Stomach smooth muscle (tissue), 2 donors: ENCODE data around the gene CYP51A1.
"Not testable (repeated sequence)": the region's sequence is repeated elsewhere in the genome, so short reads cannot be mapped to it uniquely, and the experiment has no call there.

Source experiments
- H3K27ac ChIP-seq: one replicate; pipeline ENCODE4 v1.7.0; 2013; ENCODE audit warnings: mild to moderate bottlenecking, low read length, inconsistent platforms
- H3K27me3 ChIP-seq, 2 donors: one replicate each; pipeline ENCODE4 v1.7.0; 2013; ENCODE audit warnings: low read length in 2 of 2; ENCODE audit not compliant: insufficient read depth in 2 of 2, control insufficient read depth in 1 of 2
- H3K36me3 ChIP-seq, 2 donors: one replicate each; pipeline ENCODE4 v1.7.0; 2013; ENCODE audit warnings: low read length in 2 of 2; ENCODE audit not compliant: control insufficient read depth in 2 of 2, insufficient read depth in 2 of 2
- H3K4me1 ChIP-seq: one replicate; pipeline ENCODE4 v1.7.0; 2013; ENCODE audit warnings: low read length; ENCODE audit not compliant: control insufficient read depth, insufficient read depth
- H3K4me3 ChIP-seq, 2 donors: one replicate each; pipeline ENCODE4 v1.7.0; 2013; ENCODE audit warnings: low read length in 2 of 2
- H3K9ac ChIP-seq, 2 donors: one replicate each; pipeline ENCODE4 v1.7.0; 2013; ENCODE audit warnings: low read length in 2 of 2, mild to moderate bottlenecking in 1 of 2
- H3K9me3 ChIP-seq, 2 donors: one replicate each; pipeline ENCODE4 v1.7.0; 2013; ENCODE audit warnings: low read length in 2 of 2; ENCODE audit not compliant: control insufficient read depth in 2 of 2
- donor health status: healthy.
- donor health status: Pancreatic carcinoma.

The CYP51A1 gene

DNA sequence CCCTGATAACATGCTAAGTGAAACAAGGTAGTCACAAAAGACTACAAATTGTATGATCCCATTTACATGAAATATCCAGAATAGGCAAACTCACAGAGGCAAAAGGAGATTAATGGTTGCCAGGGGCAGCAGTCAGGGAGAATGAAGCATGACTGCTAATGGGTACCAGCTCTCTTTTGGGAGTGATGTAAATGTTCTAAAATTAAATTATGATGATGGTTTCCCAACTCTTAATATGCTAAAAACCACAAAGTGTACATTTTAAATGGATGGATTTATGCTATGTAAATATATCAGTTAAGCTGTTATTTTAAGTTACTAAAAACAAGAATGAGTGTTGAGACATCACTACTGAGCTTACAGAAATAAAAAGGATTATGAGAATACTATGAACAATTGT, 12.6 kb downstream of the CYP51A1 start:
- no peak overlapping the region for H3K9ac ChIP-seq
- H3K27me3 ChIP-seq: no peaks in the 10 kb centered on the region
- no peak overlapping the region for H3K27ac ChIP-seq
- H3K4me3 ChIP-seq: no peak overlapping the region
- no peaks in the 10 kb centered on the region for H3K4me1 ChIP-seq
- H3K36me3 ChIP-seq: peaks cover 22 to 28% of the 10 kb centered on the region in 2 donors
- H3K9me3 ChIP-seq: no peaks in the 10 kb centered on the region

DNA sequence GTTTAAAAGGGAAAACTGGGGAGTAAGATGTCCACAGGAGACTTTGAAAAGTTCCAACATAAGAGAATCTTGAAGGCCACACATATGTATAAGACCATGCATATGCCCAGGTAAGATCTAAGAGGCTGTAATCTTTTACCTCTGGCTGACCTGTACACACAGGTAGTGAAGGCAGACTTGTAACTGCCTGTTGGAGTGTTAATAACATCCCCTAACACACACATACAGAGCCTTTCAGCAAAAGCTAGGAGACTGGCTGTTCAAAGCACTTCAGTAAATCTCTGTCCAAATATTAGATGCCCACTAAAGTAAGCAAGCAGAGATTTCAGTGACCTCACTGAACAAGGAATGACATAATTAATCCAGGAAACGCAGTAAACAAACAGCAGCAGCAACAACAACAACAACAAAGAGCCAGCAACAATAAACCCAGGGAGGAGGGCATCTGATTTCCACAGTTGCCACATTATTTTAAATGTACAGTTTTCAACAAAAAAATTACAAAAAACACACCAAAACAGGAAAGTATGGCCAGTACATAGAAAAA, 15.0 kb downstream of the CYP51A1 start:
- H3K36me3 ChIP-seq: peaks cover 19 to 36% of the 10 kb centered on the region in 2 donors
- no peaks in the 10 kb centered on the region for H3K4me1 ChIP-seq
- H3K9me3 ChIP-seq: no peaks in the 10 kb centered on the region
- no peak overlapping the region for H3K9ac ChIP-seq
- no peak overlapping the region for H3K4me3 ChIP-seq
- H3K27me3 ChIP-seq: no peaks in the 10 kb centered on the region
- H3K27ac ChIP-seq: no peak overlapping the region

DNA sequence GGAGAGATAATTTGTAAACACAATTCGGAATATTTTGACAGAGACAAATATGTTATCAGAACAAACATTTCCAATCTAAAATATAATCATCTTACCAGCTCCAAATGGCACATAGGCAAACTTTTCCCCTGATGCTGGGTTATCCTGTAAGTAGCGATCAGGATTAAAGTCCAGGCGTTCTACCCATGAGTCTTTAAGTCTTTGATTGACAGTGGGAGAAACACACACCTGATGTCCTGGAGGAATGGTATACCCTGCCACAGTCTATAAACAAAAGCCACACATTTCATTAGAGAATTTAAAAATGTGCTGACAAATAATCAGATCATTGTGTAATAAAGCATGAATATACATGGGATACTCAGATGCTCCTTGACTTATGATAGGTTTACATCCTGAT, 17.3 kb downstream of the CYP51A1 start:
- Histone ChIP-seq H3K4me3 (no peak overlapping the region), H3K27me3 (no peaks in the 10 kb centered on the region), H3K4me1 (no peaks in the 10 kb centered on the region), H3K9ac (no peak overlapping the region), H3K9me3 (no peaks in the 10 kb centered on the region), H3K36me3 (peaks cover 13 to 18% of the 10 kb centered on the region in 2 donors), H3K27ac (no peak overlapping the region)

DNA sequence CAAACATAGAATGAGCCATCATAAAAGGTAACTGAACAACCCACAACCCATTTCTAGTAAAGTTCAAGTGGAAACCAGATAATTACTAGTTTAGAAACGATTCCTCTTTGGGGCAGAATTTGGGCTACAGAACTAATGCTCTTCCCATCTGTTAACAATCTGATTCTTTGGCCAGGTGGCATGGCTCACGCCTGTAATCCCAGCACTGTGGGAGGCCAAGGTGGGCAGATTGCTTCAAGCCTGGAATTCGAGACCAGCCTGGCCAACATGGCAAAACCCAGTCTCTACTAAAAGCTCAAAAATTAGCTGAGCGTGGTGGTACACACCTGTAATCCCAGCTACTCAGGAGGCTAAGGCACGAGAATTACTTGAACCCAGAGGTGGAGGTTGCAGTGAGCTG, 18.5 kb downstream of the CYP51A1 start:
- H3K36me3 ChIP-seq: peaks cover 5 to 14% of the 10 kb centered on the region in 2 donors
- H3K4me3 ChIP-seq: no peak overlapping the region
- H3K27ac ChIP-seq: no peak overlapping the region
- no peaks in the 10 kb centered on the region for H3K4me1 ChIP-seq
- no peaks in the 10 kb centered on the region for H3K27me3 ChIP-seq
- H3K9ac ChIP-seq: no peak overlapping the region
- no peaks in the 10 kb centered on the region for H3K9me3 ChIP-seq

DNA sequence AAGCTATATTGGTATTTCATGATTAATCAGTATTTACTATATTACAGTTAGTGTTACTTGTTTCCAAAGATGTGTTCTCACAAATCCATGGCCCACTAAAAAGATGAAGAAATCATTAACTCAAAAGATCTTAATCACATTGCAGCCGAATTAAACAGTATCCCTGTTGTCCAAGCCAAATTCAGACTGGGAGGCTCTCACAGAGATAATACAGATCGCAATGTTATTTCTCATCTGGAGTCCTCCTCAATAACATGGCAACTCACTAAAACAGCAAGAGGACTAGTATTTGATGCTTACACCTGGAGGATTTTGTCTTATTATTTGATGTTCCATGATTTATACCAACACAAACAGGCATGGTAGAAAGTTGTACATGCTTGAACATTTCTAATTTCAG, 23.4 kb downstream of the CYP51A1 start:
- H3K36me3 ChIP-seq: peaks cover 11 to 23% of the 10 kb centered on the region in 2 donors
- no peak overlapping the region for H3K9ac ChIP-seq
- H3K9me3 ChIP-seq: no peaks in the 10 kb centered on the region
- no peak overlapping the region for H3K4me3 ChIP-seq
- H3K4me1 ChIP-seq: no peaks in the 10 kb centered on the region
- H3K27me3 ChIP-seq: no peaks in the 10 kb centered on the region
- no peak overlapping the region for H3K27ac ChIP-seq

DNA sequence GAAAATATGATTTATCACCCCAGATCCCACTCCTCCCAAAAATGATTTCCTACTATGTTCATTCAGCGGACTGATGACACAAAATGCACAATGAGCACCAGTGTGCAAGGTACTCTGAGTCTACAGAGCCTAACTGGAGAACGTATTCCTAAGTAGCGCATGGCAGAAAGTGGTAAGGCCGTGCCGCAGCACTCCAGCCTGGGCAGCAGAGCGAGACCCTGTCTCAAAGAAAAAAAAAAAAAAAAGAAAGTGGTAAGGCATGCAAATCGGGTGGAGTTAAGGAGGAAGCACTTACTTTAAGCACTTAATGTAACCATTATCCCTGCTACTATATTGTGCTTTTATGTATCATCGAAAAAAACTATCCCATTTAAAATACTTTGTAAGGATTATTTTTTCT, 25.5 kb downstream of the CYP51A1 start:
- Histone ChIP-seq H3K9me3 (no peaks in the 10 kb centered on the region), H3K36me3 (peaks cover 13 to 29% of the 10 kb centered on the region in 2 donors)

DNA sequence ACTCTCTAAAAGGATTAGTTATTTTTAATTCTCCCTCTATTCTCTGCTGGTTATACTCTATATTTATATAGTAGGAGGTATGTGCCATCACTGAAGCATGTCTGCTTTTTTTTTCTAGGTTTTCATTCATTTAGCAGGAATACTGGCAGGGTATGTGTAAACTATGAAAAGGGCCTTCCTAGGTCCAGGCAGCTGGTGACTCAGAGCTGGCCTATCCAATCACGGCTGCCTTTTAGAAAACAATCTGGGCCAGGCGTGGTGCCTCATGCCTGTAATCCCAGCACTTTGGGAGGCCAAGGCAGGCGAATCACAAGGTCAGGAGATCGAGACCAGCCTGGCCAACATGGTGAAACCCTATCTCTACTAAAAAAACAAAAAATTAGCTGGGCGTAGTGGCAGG, 31.4 kb downstream of the CYP51A1 start:
- H3K9me3 ChIP-seq, H3K27ac ChIP-seq, H3K4me1 ChIP-seq, H3K9ac ChIP-seq, H3K27me3 ChIP-seq, H3K4me3 ChIP-seq: not testable (repeated sequence)
- H3K36me3 ChIP-seq: peaks cover 38 to 50% of the 10 kb centered on the region in 2 donors

More for the DNA sequence above, 25.5 kb downstream of the CYP51A1 start:
- no peak overlapping the region for H3K27ac ChIP-seq
- H3K27me3 ChIP-seq: no peaks in the 10 kb centered on the region
- H3K4me1 ChIP-seq: no peaks in the 10 kb centered on the region
- H3K4me3 ChIP-seq: no peak overlapping the region
- no peak overlapping the region for H3K9ac ChIP-seq

DNA sequence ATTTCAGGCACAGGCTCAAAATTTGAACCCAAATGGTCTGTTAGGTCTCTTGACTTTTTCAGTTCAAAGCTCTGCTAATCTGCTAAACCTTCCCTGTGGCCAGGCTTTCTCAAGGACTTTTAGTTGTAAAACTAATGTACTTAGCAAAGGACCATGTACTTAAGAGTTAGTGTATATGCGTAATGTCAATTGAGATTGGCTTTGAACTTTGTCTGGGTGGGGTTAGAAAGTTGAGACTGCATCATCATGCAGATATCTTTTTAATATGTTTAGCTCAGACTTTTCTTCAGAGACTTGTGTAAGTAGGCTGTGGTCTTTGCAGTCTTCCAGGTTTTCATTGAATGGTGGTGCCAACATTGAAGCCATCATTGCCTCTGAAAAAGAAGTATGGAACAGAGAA, 33.7 kb downstream of the CYP51A1 start:
- Histone ChIP-seq H3K27ac (no peak overlapping the region), H3K4me3 (no peak overlapping the region), H3K9ac (no peak overlapping the region), H3K4me1 (no peaks in the 10 kb centered on the region), H3K9me3 (no peaks in the 10 kb centered on the region), H3K27me3 (no peaks in the 10 kb centered on the region), H3K36me3 (peaks cover 46 to 57% of the 10 kb centered on the region in 2 donors)

DNA sequence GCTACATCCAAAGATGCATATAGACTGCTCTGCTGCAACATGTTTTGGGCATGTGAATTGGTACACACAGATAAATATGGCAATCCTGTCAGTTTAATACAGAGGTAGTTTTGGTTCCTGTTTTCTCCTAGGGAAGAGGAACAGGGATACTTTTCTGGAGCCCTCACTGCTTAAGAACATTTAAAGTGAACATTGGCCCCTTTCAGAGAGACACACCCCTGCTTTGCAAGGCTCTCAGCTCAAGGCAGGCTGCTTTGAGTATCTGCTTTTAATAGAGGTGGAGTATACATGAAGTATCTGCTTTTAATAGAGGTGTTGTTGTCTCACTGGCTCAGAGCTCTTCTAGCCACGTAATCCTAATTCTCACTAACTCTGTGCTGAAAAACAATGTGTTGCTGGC, 38.9 kb downstream of the CYP51A1 start:
- no peak overlapping the region for H3K27ac ChIP-seq
- H3K36me3 ChIP-seq: peaks cover 36 to 50% of the 10 kb centered on the region in 2 donors
- no peak overlapping the region for H3K4me3 ChIP-seq
- H3K4me1 ChIP-seq: no peaks in the 10 kb centered on the region
- no peak overlapping the region for H3K9ac ChIP-seq
- H3K9me3 ChIP-seq: no peaks in the 10 kb centered on the region
- no peaks in the 10 kb centered on the region for H3K27me3 ChIP-seq

DNA sequence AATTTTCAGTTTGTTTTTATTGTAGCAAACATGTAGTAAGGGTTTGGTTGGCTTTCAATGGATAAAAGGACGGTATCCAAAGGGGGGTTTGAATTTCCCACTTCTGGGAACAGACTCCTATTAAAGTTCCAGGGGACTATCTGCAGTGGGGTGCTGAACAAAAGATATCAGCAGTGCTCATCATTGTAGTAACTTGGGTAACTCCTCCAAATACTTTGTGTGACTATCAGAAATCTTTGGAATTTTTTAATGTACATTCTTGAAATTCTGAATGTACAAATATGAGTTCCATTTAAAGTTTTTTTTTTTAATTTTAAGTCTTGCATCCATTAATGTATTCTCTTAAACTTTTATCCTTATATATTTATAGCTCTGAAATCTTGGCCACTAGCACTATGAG, 42.1 kb downstream of the CYP51A1 start:
- Histone ChIP-seq H3K9me3 (no peaks in the 10 kb centered on the region), H3K4me3 (no peak overlapping the region), H3K9ac (no peak overlapping the region), H3K36me3 (peaks cover 22 to 38% of the 10 kb centered on the region in 2 donors), H3K27ac (no peak overlapping the region), H3K4me1 (no peaks in the 10 kb centered on the region), H3K27me3 (no peaks in the 10 kb centered on the region)

DNA sequence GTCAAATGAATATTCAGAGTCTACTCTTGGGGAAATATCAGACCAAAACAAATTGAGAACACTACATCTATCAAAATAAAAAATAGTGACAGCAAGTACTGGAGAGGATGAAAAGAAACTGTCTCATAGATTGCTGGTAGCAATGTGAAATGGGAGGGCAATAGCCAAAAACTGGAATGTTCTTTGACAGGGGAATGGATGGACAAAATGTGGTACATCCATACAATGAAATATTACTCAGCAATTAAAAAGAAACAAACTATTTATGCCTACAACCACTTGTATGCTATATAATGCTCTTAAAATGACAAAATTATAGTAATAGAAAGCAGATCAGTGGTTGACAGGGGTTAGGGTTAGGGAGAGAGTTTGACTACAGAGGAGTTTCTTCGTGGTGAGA, 46.0 kb downstream of the CYP51A1 start:
- no peaks in the 10 kb centered on the region for H3K4me1 ChIP-seq
- H3K27ac ChIP-seq: no peak overlapping the region
- H3K27me3 ChIP-seq: no peaks in the 10 kb centered on the region
- H3K9ac ChIP-seq: no peak overlapping the region
- no peak overlapping the region for H3K4me3 ChIP-seq
- H3K9me3 ChIP-seq: no peaks in the 10 kb centered on the region
- peaks cover 22 to 39% of the 10 kb centered on the region in 2 donors for H3K36me3 ChIP-seq
